Measurements from ENCODE around the gene EYS.

GRCh38 chr6:64255000-64255399 lies 1452.0 kb downstream of the EYS start:
- no peak for TF ChIP-seq GATA3 (IDR thresholded peaks at IDR 0.05; ENCODE audit: low read depth, low read length)
- TF ChIP-seq GATA2 (IDR thresholded peaks at IDR 0.05; ENCODE audit: low read depth, low read length): no peak

Measured in SH-SY5Y (cell line).